NCI-H526 treated with DMSO at 0.1 percent for 48 hours (cell line): ENCODE results near the gene EXOC7.

Experiments
- DNase-seq: peaks from one replicate; lab custom pipeline; 2025; lab: John Stamatoyannopoulos, UW

Gene EXOC7

DNA sequence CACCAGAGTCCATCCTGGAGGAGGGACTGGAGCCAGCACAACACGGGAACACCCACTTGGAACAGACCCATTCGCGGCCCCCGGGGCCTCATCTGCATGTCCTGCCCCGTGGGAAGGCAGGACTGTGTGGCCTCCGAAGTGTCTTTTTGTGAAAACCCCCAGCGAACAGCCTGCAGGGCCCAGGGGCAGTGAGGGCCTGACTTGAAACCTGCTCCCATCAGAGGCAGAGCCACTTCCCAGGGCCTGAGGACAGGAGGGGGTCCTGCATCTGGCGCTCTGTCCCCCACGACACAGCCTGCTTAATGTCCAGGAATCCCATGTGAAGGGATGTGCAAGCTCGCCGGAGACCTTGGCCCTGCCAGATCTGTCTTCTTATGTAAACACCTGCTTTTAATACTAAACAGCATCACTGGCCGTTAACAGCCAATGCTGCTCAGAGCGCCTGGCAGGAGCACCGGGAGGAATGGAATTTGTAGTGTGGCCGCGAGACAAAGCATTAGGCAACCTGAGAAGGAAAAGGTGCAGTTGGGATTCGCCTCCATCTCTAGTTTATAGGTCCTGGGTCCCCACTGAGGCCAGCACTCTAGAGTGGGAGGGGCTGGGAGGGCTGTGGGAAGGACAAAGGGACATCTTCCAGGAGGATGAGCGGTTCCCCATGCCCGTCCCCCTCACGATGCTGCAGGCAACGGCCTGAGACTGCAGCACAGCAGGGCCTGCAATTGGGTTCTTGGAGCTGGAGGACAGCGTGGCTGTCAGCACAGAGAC lies 66.9 kb downstream of the EXOC7 start:
- peak; percentile 75 for DNase-seq

DNA sequence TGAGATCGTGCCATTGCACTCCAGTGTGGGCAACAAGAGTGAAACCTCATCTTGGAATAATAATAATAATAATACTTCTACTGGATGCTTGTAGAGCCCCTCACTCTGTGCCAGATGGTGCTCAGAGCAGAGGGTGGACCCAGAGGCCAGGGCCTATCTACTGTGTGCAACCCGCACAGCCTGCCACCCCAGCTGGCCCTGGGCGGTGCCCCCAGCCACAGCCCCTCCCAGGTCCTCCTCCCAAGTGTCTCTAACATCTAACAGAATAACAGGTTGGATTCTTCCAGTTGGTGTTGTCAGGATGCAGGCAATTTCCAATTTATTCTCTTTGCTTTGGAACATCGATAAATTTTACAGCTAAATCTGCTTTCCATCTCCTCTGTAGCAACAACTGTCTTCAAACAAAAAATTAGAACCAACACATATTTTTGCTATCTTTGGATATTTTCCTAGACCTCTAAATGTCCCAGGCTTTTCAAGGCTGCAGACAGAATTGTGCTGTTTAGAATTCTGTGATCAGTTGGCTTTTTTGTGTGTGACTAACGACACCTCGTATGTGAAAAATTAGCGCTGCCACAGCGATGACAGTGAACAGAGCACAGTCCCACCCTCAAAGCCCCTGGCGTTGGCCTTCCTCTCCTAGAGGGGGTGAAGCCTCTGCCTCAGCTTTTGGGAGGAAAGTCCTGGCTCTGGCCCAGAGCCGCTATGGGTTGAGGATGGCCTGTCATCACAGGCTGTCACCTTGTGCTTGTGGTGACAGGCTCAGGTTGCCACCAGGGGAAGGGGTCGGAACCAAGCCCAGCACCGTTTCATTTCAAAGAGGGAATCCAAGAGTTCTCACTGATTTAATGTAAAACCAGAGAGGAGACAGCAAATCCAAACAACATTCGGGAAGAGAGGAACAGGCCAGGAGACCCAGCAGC lies 68.9 kb downstream of the EXOC7 start:
- DNase-seq, result no peak

DNA sequence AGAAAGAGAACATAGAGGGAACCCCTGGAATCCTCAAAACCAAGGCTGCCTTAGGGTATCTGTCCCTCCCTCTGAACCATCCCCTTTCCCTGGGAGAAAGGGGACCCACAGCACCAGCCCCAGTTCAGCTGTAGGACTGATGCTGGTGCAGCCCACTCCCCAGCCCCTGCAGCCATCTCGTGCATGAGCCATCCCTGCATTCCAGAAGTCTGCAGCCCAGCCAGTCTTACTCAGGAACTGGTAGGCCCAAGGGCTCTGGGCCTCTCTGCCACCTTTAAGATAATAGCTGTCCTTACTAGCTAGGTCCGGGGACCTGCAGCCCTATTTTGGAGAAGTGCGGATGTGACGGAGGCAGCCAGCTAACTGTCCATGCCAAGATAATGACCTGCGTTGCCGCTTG lies 70.4 kb downstream of the EXOC7 start:
- DNase-seq, result no peak

DNA sequence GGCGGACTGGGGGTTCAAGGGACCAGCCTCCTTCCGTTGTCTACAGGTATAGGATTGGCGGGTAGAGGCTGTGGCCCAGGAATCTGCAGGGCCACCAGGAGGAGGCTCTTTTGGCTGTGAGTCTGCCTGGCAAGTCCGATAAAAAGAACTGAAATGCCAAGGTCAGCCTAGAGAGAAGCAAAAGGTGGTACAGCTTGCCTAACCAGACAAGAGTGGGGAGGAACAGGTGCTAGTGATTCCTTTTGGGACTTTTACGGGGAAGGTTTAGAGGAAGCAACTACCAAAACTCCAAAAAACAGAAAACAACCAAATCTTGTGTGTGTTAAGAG lies 70.8 kb downstream of the EXOC7 start:
- no peak for DNase-seq

DNA sequence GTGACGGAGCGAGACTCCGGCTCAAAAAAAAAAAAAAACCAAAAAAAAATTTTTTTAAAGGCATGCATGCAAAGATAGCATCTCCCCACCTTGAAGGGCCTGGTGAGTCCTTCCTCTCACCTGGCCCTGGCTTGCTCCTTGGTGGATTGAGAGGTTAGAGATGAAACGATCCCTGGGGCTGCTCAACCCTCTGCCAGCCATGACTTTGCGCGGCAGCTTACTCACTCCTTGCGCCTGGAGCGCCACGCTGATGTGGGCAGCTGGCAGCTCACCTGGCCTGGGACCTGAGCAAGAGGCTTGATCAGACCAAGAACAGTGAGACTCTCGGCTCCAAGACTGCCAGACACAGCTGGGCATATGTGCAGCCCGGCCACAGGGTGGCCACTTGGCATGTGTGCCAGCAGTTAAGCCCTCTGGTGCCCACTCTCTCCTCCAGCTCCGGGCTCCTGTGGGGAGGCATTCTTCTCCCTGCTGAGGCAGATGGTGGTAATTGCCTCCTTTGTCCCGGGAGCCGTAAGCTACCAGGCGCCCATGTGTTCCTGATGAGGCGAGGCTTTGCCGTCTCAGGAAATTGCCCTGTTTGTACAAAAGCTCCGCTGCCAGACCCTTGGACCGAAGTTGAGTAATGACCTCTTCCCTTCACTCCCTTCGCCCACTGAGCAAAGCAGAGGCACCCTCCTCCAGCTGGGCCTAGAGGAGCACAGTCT lies 71.4 kb downstream of the EXOC7 start:
- DNase-seq, result no peak
